MCF 10A (cell line): ENCODE measurements around the gene TBX3. TPM values are rescaled to one million over a fixed set of nuclear protein-coding genes. Genes with fewer than 3 reads are reported as not detected.
A peak's percentile ranks its signal among the peaks of the same experiment; 100 is the strongest.

Experiments
- BruUV-seq: library from RNA; stranded (reverse); fragments of 400-500 nt; replicated peaks from 2 replicates; lab custom pipeline; 2021; lab: Mats Ljungman, UMichigan
- CTCF ChIA-PET: fragments of 300-600 bp; sonication (Branson Sonifier 250); formaldehyde crosslinking; extraction: SDS; loops from one replicate; lab custom pipeline; 2021; ENCODE audit warnings: antibody characterized with exemption, inconsistent platforms; lab: Yijun Ruan, JAX
- POLR2A ChIA-PET: fragments of 300-600, 350-650 bp; sonication (Branson Sonifier 250); formaldehyde crosslinking; extraction: SDS; loops from one replicate; lab custom pipeline; 2020; ENCODE audit warnings: antibody characterized with exemption, inconsistent platforms; lab: Yijun Ruan, JAX
- DNase-seq: peaks from one replicate; pipeline ENCODE4 v3.0.0-alpha.2; 2018; ENCODE audit not compliant: unreplicated experiment
- H3K27ac Mint-ChIP-seq: one replicate; pipeline ENCODE4 v1.8.0; 2022; ENCODE audit warnings: mild to moderate bottlenecking, low read depth, mixed read lengths; ENCODE audit not compliant: unreplicated experiment
- H3K27me3 Mint-ChIP-seq: one replicate; pipeline ENCODE4 v1.8.0; 2022; ENCODE audit warnings: mixed read lengths; ENCODE audit not compliant: insufficient read depth, unreplicated experiment
- H3K36me3 Mint-ChIP-seq: one replicate; pipeline ENCODE4 v1.8.0; 2022; ENCODE audit warnings: mild to moderate bottlenecking, moderate library complexity, mixed read lengths; ENCODE audit not compliant: insufficient read depth, unreplicated experiment
- H3K4me1 Mint-ChIP-seq: one replicate; pipeline ENCODE4 v1.8.0; 2022; ENCODE audit warnings: mixed read lengths; ENCODE audit not compliant: insufficient read depth, unreplicated experiment
- H3K4me3 Mint-ChIP-seq: one replicate; pipeline ENCODE4 v1.8.0; 2022; ENCODE audit warnings: mild to moderate bottlenecking, moderate library complexity, mixed read lengths; ENCODE audit not compliant: unreplicated experiment
- H3K9me3 Mint-ChIP-seq: one replicate; pipeline ENCODE4 v1.8.0; 2022; ENCODE audit warnings: mixed read lengths; ENCODE audit not compliant: unreplicated experiment
- intact Hi-C: fragments of 100-400 bp; cut with micrococcal nuclease; formaldehyde crosslinking; loops from 2 replicates; pipeline ENCODE4 v1.14.1; 2022
- total RNA-seq: library from RNA; stranded (reverse); gene quantifications from 2 replicates; pipeline ENCODE4 v1.2.3, GENCODE V29; 2022
- TF ChIP-seq, protein P1 (sequence below): fragments of 200-600 bp; IDR thresholded peaks from one replicate; pipeline ENCODE4 v1.8.0; 2022; ENCODE audit warnings: antibody characterized with exemption, mild to moderate bottlenecking; ENCODE audit not compliant: unreplicated experiment

TBX3 gene
- total RNA-seq, 1 experiment from 2014 or later: 6.6 TPM

DNA sequence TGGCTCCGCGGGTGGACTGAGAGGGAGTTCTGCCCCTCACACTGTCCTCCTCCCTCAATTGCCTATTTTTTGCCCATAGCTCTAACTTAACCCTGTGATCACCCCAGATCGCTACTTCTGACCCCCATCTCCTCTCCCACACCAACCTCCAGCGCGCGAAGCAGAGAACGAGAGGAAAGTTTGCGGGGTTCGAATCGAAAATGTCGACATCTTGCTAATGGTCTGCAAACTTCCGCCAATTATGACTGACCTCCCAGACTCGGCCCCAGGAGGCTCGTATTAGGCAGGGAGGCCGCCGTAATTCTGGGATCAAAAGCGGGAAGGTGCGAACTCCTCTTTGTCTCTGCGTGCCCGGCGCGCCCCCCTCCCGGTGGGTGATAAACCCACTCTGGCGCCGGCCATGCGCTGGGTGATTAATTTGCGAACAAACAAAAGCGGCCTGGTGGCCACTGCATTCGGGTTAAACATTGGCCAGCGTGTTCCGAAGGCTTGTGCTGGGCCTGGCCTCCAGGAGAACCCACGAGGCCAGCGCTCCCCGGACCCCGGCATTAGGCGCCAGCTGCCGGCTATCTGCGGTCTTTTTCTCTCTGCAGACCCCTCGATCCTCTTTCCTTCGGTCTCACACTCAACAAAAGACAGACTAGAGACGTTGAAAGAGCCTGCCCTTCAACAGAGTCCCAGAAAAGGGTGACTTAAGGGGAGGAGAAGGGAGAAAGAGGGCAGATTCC lies 3.0 kb upstream of the TBX3 start:
- no peak overlapping the region for H3K27ac Mint-ChIP-seq
- BruUV-seq: no TSS peak
- intact Hi-C loops: loop anchor here (10.0 kb wide), 1 partner anchor 408 kb away; no protein-coding TSS in a partner anchor
- peaks cover 6% of the 10 kb centered on the region for H3K36me3 Mint-ChIP-seq
- POLR2A ChIA-PET: interaction anchor here (0.6 to 1.0 kb wide), 2 partner anchors 246 to 1013 kb away, joined by 3 read pairs; no protein-coding TSS in a partner anchor
- TF ChIP-seq, protein P1, sequence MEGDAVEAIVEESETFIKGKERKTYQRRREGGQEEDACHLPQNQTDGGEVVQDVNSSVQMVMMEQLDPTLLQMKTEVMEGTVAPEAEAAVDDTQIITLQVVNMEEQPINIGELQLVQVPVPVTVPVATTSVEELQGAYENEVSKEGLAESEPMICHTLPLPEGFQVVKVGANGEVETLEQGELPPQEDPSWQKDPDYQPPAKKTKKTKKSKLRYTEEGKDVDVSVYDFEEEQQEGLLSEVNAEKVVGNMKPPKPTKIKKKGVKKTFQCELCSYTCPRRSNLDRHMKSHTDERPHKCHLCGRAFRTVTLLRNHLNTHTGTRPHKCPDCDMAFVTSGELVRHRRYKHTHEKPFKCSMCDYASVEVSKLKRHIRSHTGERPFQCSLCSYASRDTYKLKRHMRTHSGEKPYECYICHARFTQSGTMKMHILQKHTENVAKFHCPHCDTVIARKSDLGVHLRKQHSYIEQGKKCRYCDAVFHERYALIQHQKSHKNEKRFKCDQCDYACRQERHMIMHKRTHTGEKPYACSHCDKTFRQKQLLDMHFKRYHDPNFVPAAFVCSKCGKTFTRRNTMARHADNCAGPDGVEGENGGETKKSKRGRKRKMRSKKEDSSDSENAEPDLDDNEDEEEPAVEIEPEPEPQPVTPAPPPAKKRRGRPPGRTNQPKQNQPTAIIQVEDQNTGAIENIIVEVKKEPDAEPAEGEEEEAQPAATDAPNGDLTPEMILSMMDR: no peak
- CTCF ChIA-PET: interaction anchor here (0.5 kb wide), 1 partner anchor 12 kb away, joined by 3 read pairs; no protein-coding TSS in a partner anchor
- H3K9me3 Mint-ChIP-seq: no peaks in the 10 kb centered on the region
- DNase-seq: no peak
- H3K4me1 Mint-ChIP-seq: peaks cover 7% of the 10 kb centered on the region
- H3K27me3 Mint-ChIP-seq: peaks cover 33% of the 10 kb centered on the region
- H3K4me3 Mint-ChIP-seq: no peak overlapping the region

DNA sequence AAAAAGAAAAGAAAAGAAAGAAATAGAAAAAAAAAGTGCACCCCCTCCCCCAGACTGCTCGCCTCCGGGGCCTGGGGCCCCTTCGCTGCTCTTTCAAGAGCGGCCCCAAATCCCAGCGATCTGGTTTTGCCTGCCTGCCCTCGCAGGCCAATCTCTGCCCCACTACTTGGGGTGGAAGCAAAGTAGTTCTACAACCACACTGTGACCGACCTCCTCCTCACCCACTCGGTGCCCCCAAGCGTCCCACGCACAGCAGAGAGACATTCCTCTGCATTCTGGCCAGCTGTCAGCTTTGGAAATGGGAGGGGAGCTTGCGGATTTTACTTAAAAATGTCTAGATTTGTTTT lies 2.4 kb upstream of the TBX3 start:
- Mint-ChIP-seq H3K4me3 (no peak overlapping the region), H3K27ac (no peak overlapping the region), H3K4me1 (peaks cover 12% of the 10 kb centered on the region), H3K9me3 (no peaks in the 10 kb centered on the region), H3K27me3 (peaks cover 33% of the 10 kb centered on the region), H3K36me3 (peaks cover 6% of the 10 kb centered on the region)
- DNase-seq: no peak
- POLR2A ChIA-PET: interaction anchor here (0.6 kb wide), 1 partner anchor 1013 kb away, joined by 3 read pairs; no protein-coding TSS in a partner anchor
- TF ChIP-seq, protein P1: no peak
- intact Hi-C loops: loop anchor here (10.0 kb wide), 1 partner anchor 408 kb away; no protein-coding TSS in a partner anchor
- CTCF ChIA-PET: no interaction called here
- no TSS peak for BruUV-seq

DNA sequence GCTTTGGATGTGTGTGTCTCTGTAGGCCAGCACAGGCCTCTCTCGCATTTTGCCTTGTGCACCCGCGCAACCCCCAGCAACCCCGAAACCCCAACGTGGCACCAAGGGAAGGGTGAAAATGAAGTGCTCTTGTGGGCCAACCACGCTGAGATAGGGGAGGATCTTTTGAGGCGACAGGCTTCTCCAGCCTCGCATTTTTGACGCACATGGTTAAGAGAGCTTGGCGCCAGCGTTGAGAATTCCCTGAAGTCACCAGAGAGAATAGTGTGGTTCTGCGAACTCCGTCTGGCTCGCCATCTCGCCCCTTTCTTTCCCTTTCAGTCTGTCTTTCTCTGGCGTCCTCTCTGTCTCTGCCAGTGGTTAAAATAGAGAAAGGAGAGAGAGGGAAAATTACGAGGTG lies 1.9 kb upstream of the TBX3 start:
- H3K27ac Mint-ChIP-seq: no peak overlapping the region
- peaks cover 13% of the 10 kb centered on the region for H3K4me1 Mint-ChIP-seq
- DNase-seq: no peak
- peaks cover 6% of the 10 kb centered on the region for H3K36me3 Mint-ChIP-seq
- peaks cover 30% of the 10 kb centered on the region for H3K27me3 Mint-ChIP-seq
- TF ChIP-seq, protein P1: no peak
- H3K4me3 Mint-ChIP-seq: no peak overlapping the region
- ChIA-PET CTCF (interaction anchor here (1.0 kb wide), 1 partner anchor 1232 kb away, joined by 5 read pairs; no protein-coding TSS in a partner anchor), POLR2A (interaction anchor here (6.2 kb wide), 1 partner anchor 667 kb away, joined by 54 read pairs; no protein-coding TSS in a partner anchor)
- intact Hi-C loops: loop anchor here (2.0 to 10.0 kb wide), 3 partner anchors 409 to 573 kb away; no protein-coding TSS in a partner anchor
- no TSS peak for BruUV-seq
- H3K9me3 Mint-ChIP-seq: no peaks in the 10 kb centered on the region

DNA sequence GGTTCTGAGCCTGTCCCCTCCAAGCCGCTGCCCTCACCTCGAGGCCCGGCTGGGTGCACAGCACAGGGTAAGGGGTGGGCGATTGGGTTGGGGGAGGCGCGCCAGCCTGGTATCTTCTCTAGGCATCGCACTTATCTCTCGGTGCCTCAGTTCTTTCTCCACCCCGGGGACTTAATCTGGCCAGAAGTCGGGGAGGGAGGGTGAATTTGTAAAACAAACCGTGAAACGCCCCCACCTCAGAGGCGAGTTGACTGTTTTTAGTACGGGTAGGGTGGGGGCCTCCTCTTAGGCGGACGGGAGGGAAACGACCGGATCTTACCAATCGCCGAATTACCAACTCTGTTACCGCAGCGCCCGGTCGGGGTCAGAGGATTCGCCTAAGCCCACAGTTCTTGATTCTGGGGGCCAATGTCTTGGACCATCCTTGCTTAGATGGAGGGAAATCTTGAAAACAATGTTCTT lies 1.4 kb upstream of the TBX3 start:
- CTCF ChIA-PET: interaction anchor here (0.9 to 2.3 kb wide), 7 partner anchors 10 to 1232 kb away, joined by 3 to 8 read pairs (median 5); no protein-coding TSS in a partner anchor
- Mint-ChIP-seq H3K27ac (no peak overlapping the region), H3K27me3 (peaks cover 25% of the 10 kb centered on the region)

More for the DNA sequence above, 1.4 kb upstream of the TBX3 start:
- intact Hi-C loops: loop anchor here (2.0 to 10.0 kb wide), 3 partner anchors 409 to 573 kb away; no protein-coding TSS in a partner anchor
- H3K4me1 Mint-ChIP-seq: peaks cover 13% of the 10 kb centered on the region
- H3K9me3 Mint-ChIP-seq: no peaks in the 10 kb centered on the region
- POLR2A ChIA-PET: interaction anchor here (1.4 to 6.2 kb wide), 6 partner anchors 11 to 1067 kb away, joined by 5 to 54 read pairs (median 13); no protein-coding TSS in a partner anchor
- DNase-seq: no peak
- BruUV-seq: no TSS peak
- peaks cover 6% of the 10 kb centered on the region for H3K36me3 Mint-ChIP-seq
- peak overlapping the region; percentile 97 for H3K4me3 Mint-ChIP-seq
- TF ChIP-seq, protein P1: no peak
